HG02938 (cell line): ENCODE measurements around the gene SF1.

Experiments used
- ATAC-seq: cut with Tn5 transposase; IDR thresholded peaks from one replicate; pipeline ENCODE4 v1.9.1; 2021; ENCODE audit warnings: mild to moderate bottlenecking, moderate library complexity; ENCODE audit not compliant: unreplicated experiment

The SF1 gene

GRCh38 chr11:64801561-64802369 is 23.4 kb upstream of the SF1 start:
- ATAC-seq, result no peak

- ATAC-seq, result no peak
Measured at GRCh38 chr11:64801158-64801464, 22.8 kb upstream of the SF1 start.

GRCh38 chr11:64800303-64801157 is 22.2 kb upstream of the SF1 start:
- ATAC-seq, result no peak

- no peak for ATAC-seq
Measured at GRCh38 chr11:64799623-64800302, 21.4 kb upstream of the SF1 start.

- no peak for ATAC-seq
Measured at GRCh38 chr11:64799256-64799622, 20.9 kb upstream of the SF1 start.

GRCh38 chr11:64796757-64797541 is 18.6 kb upstream of the SF1 start:
- ATAC-seq, result no peak

- no peak for ATAC-seq
Measured at GRCh38 chr11:64796047-64796756, 17.9 kb upstream of the SF1 start.

- no peak for ATAC-seq
Measured at GRCh38 chr11:64794526-64794925, 16.2 kb upstream of the SF1 start.

- ATAC-seq, result no peak
Measured at GRCh38 chr11:64793271-64794160, 15.2 kb upstream of the SF1 start.

- no peak for ATAC-seq
Measured at GRCh38 chr11:64792482-64792881, 14.1 kb upstream of the SF1 start.

- no peak for ATAC-seq
Measured at GRCh38 chr11:64791781-64792291, 13.5 kb upstream of the SF1 start.

- ATAC-seq, result no peak
Measured at GRCh38 chr11:64790205-64791095, 12.1 kb upstream of the SF1 start.

- ATAC-seq, result no peak
Measured at GRCh38 chr11:64789331-64790204, 11.2 kb upstream of the SF1 start.

- no peak for ATAC-seq
Measured at GRCh38 chr11:64788321-64789215, 10.2 kb upstream of the SF1 start.

- no peak for ATAC-seq
Measured at GRCh38 chr11:64787526-64788320, 9.4 kb upstream of the SF1 start.
